ENCODE results near the gene TPM2. TPM values are rescaled to one million over a fixed set of nuclear protein-coding genes. Genes with fewer than 3 reads are reported as not detected.
A peak's percentile ranks its signal among the peaks of the same experiment; 100 is the strongest.

The TPM2 gene
- total and polyA plus RNA-seq, 7 donors, result 6,047 to 16,334 (median 9,199) TPM

GRCh38 chr9:35691757-35692301, 2.1 kb upstream of the TPM2 start:
- DNase-seq, result no peak
- peaks cover 0 to 26% of the 10 kb centered on the region in 2 donors for H3K36me3 ChIP-seq (ENCODE audit: insufficient read depth in 1 of 2, low read depth in 1 of 2)
- no peaks in the 10 kb centered on the region for H3K9me3 ChIP-seq
- peaks cover 19% of the 10 kb centered on the region for H3K4me1 ChIP-seq
- intact Hi-C loops (cut with DNase I), result loop anchor here (2.0 to 10.0 kb wide), 3 partner anchors 37 to 207 kb away; partner anchors contain the start of gene TESK1 (in 1 of the 2)
- TF ChIP-seq CTCF (IDR thresholded peaks at IDR 0.05), result no peak
- peak overlapping the region; percentile 100 for H3K27ac ChIP-seq
- 54 to 69% (median 62%) methylated on average over 13 of the region's 13 CpGs for WGBS, 3 donors
- no peak for ATAC-seq
- H3K27me3 ChIP-seq (ENCODE audit: insufficient read depth in 3 of 3, low read length in 2 of 3), result no peaks in the 10 kb centered on the region
- peak overlapping the region; percentile 100 for H3K4me3 ChIP-seq

GRCh38 chr9:35691334-35691650, 1.6 kb upstream of the TPM2 start:
- WGBS, 3 donors, result 16 to 17% (median 16%) methylated on average over 9 to 10 of the region's 10 CpGs
- DNase-seq (no peak), ATAC-seq (no peak)
- Histone ChIP-seq H3K36me3 (ENCODE audit: insufficient read depth in 1 of 2, low read depth in 1 of 2) (peaks cover 0 to 21% of the 10 kb centered on the region in 2 donors), H3K4me1 (peaks cover 19% of the 10 kb centered on the region), H3K27ac (peak overlapping the region; percentile 100), H3K9me3 (no peaks in the 10 kb centered on the region), H3K4me3 (peak overlapping the region; percentile 100), H3K27me3 (ENCODE audit: insufficient read depth in 3 of 3, low read length in 2 of 3) (no peaks in the 10 kb centered on the region)
- no peak for TF ChIP-seq CTCF (IDR thresholded peaks at IDR 0.05)
- intact Hi-C loops (cut with DNase I), result loop anchor here (2.0 to 10.0 kb wide), 3 partner anchors 38 to 206 kb away; partner anchors contain the start of gene TESK1 (in 1 of the 2)

- 1% methylated on average over 37 to 61 of the region's 61 CpGs for WGBS, 3 donors
- Histone ChIP-seq H3K27me3 (ENCODE audit: insufficient read depth in 3 of 3, low read length in 2 of 3) (no peaks in the 10 kb centered on the region), H3K4me3 (peak overlapping the region; percentile 100), H3K36me3 (ENCODE audit: insufficient read depth in 1 of 2, low read depth in 1 of 2) (peaks cover 0 to 21% of the 10 kb centered on the region in 2 donors), H3K9me3 (no peaks in the 10 kb centered on the region), H3K27ac (peak overlapping the region; percentile 100), H3K4me1 (peaks cover 19% of the 10 kb centered on the region)
- no peak for TF ChIP-seq CTCF (IDR thresholded peaks at IDR 0.05)
- ATAC-seq, result peak; percentile 34 to 60 (median 44)
- intact Hi-C loops (cut with DNase I), result loop anchor here (2.0 to 10.0 kb wide), 3 partner anchors 38 to 206 kb away; partner anchors contain the start of gene TESK1 (in 1 of the 2)
- peak; percentile 86 to 90 for DNase-seq
These were observed 1.0 kb upstream of the TPM2 start for GRCh38 chr9:35690614-35691333.

- whole genome bisulfite sequencing, 3 donors, result 0 to 1% (median 1%) methylated on average over 19 to 21 of the region's 21 CpGs
- intact Hi-C loops (cut with DNase I), result loop anchor here (2.0 to 10.0 kb wide), 3 partner anchors 39 to 205 kb away; partner anchors contain the start of gene TESK1 (in 1 of the 2)
- Histone ChIP-seq H3K36me3 (ENCODE audit: insufficient read depth in 1 of 2, low read depth in 1 of 2) (peaks cover 0 to 23% of the 10 kb centered on the region in 2 donors), H3K9me3 (no peaks in the 10 kb centered on the region), H3K27ac (peak overlapping the region; percentile 100), H3K27me3 (ENCODE audit: insufficient read depth in 3 of 3, low read length in 2 of 3) (no peaks in the 10 kb centered on the region), H3K4me1 (peaks cover 22% of the 10 kb centered on the region), H3K4me3 (peak overlapping the region; percentile 100)
- no peak for DNase-seq
- no peak for TF ChIP-seq CTCF (IDR thresholded peaks at IDR 0.05)
- no peak for ATAC-seq
These were observed 529 bp upstream of the TPM2 start for GRCh38 chr9:35690294-35690613.

Data from psoas muscle (tissue), 8 donors.